Loucy (cell line): Measurements from ENCODE around the gene DPM2.

Experiments used
- H2AFZ ChIP-seq: fragments of 200-600 bp; sonication (generic); 2 replicates; pipeline ENCODE4 v1.6.0; 2016; ENCODE audit warnings: antibody characterized with exemption, mild to moderate bottlenecking, low read length, moderate library complexity
- H3F3A ChIP-seq: fragments of 200-600 bp; 2 replicates; pipeline ENCODE4 v1.6.0; 2016; ENCODE audit warnings: antibody characterized with exemption, low read depth, mild to moderate bottlenecking
- H3K27me3 ChIP-seq: fragments of 200-600 bp; sonication (generic); 2 replicates; pipeline ENCODE4 v1.6.1; 2014; ENCODE audit warnings: low read length, mild to moderate bottlenecking; ENCODE audit not compliant: insufficient read depth, poor library complexity, severe bottlenecking
- H3K36me3 ChIP-seq: fragments of 200-600 bp; sonication (generic); 2 replicates; pipeline ENCODE4 v1.6.1; 2016; ENCODE audit warnings: low read length; ENCODE audit not compliant: insufficient read depth
- H3K4me1 ChIP-seq: fragments of 200-600 bp; sonication (generic); 2 replicates; pipeline ENCODE4 v1.5.1; 2014; ENCODE audit warnings: low read length, mild to moderate bottlenecking; ENCODE audit not compliant: insufficient read depth, poor library complexity, severe bottlenecking
- H3K4me2 ChIP-seq: fragments of 200-600 bp; sonication (generic); 2 replicates; pipeline ENCODE4 v1.6.0; 2014; ENCODE audit warnings: antibody characterized with exemption, low read length, low read depth, mild to moderate bottlenecking; ENCODE audit not compliant: poor library complexity, severe bottlenecking
- H3K4me3 ChIP-seq: fragments of 200-600 bp; sonication (generic); 2 replicates; pipeline ENCODE4 v1.5.1; 2014; ENCODE audit warnings: low read length, mild to moderate bottlenecking, mixed read lengths; ENCODE audit not compliant: poor library complexity, severe bottlenecking
- H3K79me2 ChIP-seq: fragments of 200-600 bp; sonication (generic); 2 replicates; pipeline ENCODE4 v1.6.1; 2014; ENCODE audit warnings: low read length; ENCODE audit not compliant: insufficient read depth
- H3K9ac ChIP-seq: fragments of 200-600 bp; sonication (generic); 2 replicates; pipeline ENCODE4 v1.6.0; 2014; ENCODE audit warnings: mild to moderate bottlenecking, low read depth, low read length, moderate library complexity; ENCODE audit not compliant: poor library complexity, severe bottlenecking
- H3K9me2 ChIP-seq: fragments of 200-600 bp; sonication (generic); replicated peaks from 2 replicates; pipeline ENCODE4 v1.6.1; 2016; ENCODE audit warnings: low read depth, low read length, mixed read lengths
- H3K9me3 ChIP-seq: fragments of 200-600 bp; sonication (generic); 2 replicates; pipeline ENCODE4 v1.6.1; 2014; ENCODE audit warnings: mild to moderate bottlenecking, antibody characterized with exemption, low read length, low read depth; ENCODE audit not compliant: insufficient read depth
- H4K20me1 ChIP-seq: fragments of 200-600 bp; sonication (generic); 2 replicates; pipeline ENCODE4 v1.6.0; 2014; ENCODE audit warnings: antibody characterized with exemption, low read length, mild to moderate bottlenecking; ENCODE audit not compliant: insufficient read depth, poor library complexity, severe bottlenecking
- CTCF ChIP-seq: fragments of 200-600 bp; sonication (generic); conservative IDR thresholded peaks from 2 replicates; pipeline ENCODE4 v1.5.1; 2014; ENCODE audit warnings: mild to moderate bottlenecking, antibody characterized with exemption, low read length
- EZH2phosphoT487 ChIP-seq: fragments of 200-600 bp; IDR thresholded peaks from 2 replicates; pipeline ENCODE4 v1.6.1; 2018; ENCODE audit warnings: antibody characterized with exemption, mild to moderate bottlenecking, moderate library complexity, borderline replicate concordance

The DPM2 gene

GRCh38 chr9:127968042-127968441, 30.4 kb upstream of the DPM2 start:
- H3F3A ChIP-seq = no peaks in the 10 kb centered on the region
- H3K36me3 ChIP-seq = no peaks in the 10 kb centered on the region; the same call in 1 of the 2 replicates
- H3K79me2 ChIP-seq = peaks cover 92% of the 10 kb centered on the region
- peaks cover 65% of the 10 kb centered on the region for H3K4me1 ChIP-seq
- H2AFZ ChIP-seq = no peak overlapping the region
- no peaks in the 10 kb centered on the region for H3K27me3 ChIP-seq
- TF ChIP-seq EZH2phosphoT487 (no peak), CTCF (no peak)
- H3K9me3 ChIP-seq = no peaks in the 10 kb centered on the region
- H3K4me2 ChIP-seq = no peak overlapping the region
- H3K9me2 ChIP-seq = no peaks in the 10 kb centered on the region
- peaks cover 28% of the 10 kb centered on the region for H4K20me1 ChIP-seq
- no peak overlapping the region for H3K9ac ChIP-seq
- no peak overlapping the region for H3K4me3 ChIP-seq

DNA sequence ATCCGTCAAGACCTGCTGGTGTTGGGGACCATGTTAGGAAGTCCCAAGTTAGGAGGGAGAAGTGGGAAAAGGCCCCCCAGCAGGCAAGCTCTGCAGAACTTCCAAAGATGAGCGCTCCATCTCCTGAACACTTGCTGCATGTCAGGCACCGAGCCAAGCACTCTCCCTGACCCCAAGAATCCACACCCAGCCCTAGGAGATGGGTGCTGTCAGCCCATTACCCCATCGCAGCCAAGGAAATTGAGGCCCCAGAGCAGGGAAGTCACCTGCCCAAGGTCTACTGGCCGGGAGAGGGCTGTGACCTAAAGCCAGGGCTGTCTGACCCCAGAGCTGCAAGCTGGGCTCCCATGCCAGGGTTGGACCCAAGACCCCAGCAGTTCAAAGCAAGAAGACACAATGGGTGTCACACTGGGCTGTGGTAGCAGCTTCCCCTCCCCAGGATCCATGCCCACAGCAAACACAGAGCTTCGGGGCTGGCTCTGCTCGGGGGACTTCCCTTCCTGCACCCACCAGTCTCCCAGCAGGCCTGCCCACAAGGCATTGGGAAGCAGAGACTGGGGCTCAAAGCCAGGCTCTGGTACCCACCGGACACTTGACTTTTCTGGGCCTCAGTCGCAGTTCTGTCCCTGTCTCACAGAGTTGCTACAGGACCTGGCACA, 29.6 kb upstream of the DPM2 start:
- H3K4me2 ChIP-seq = peak overlapping the region; percentile 41
- H3F3A ChIP-seq = no peaks in the 10 kb centered on the region

GRCh38 chr9:127966416-127967150, 28.9 kb upstream of the DPM2 start:
- no peak overlapping the region for H3K4me3 ChIP-seq
- peak overlapping the region; percentile 41 for H3K4me2 ChIP-seq
- H3K27me3 ChIP-seq = no peaks in the 10 kb centered on the region
- no peaks in the 10 kb centered on the region for H3K9me3 ChIP-seq
- H3K36me3 ChIP-seq = no peaks in the 10 kb centered on the region; the same call in 1 of the 2 replicates
- no peak overlapping the region for H3K9ac ChIP-seq
- H3K9me2 ChIP-seq = no peaks in the 10 kb centered on the region
- no peaks in the 10 kb centered on the region for H3F3A ChIP-seq
- peaks cover 90% of the 10 kb centered on the region for H3K79me2 ChIP-seq
- no peak overlapping the region for H2AFZ ChIP-seq
- peaks cover 14% of the 10 kb centered on the region for H4K20me1 ChIP-seq
- no peak for TF ChIP-seq CTCF
- TF ChIP-seq EZH2phosphoT487 = no peak
- peaks cover 50% of the 10 kb centered on the region for H3K4me1 ChIP-seq

More for the DNA sequence above, 29.6 kb upstream of the DPM2 start:
- no peaks in the 10 kb centered on the region; the same call in 1 of the 2 replicates for H3K36me3 ChIP-seq
- H3K9me3 ChIP-seq = no peaks in the 10 kb centered on the region
- no peaks in the 10 kb centered on the region for H3K27me3 ChIP-seq
- H3K4me1 ChIP-seq = peaks cover 57% of the 10 kb centered on the region
- no peaks in the 10 kb centered on the region for H3K9me2 ChIP-seq
- no peak overlapping the region for H2AFZ ChIP-seq
- no peak for TF ChIP-seq CTCF
- no peak for TF ChIP-seq EZH2phosphoT487
- H3K79me2 ChIP-seq = peaks cover 90% of the 10 kb centered on the region
- H3K9ac ChIP-seq = no peak overlapping the region
- H4K20me1 ChIP-seq = peaks cover 21% of the 10 kb centered on the region
- no peak overlapping the region for H3K4me3 ChIP-seq
